GM23338 (cell line): ENCODE results near the gene AGPS. TPM values are rescaled to one million over a fixed set of nuclear protein-coding genes. Genes with fewer than 3 reads are reported as not detected.

Source experiments
- ATAC-seq: fragments of 200-7000 bp; cut with Tn5 transposase; 3 replicates; pipeline ENCODE4 v1.9.1; 2020
- DNase-seq: peaks from one replicate; pipeline ENCODE4 v3.0.0-alpha.2; 2015; ENCODE audit warnings: low spot score
- H2AFZ ChIP-seq: fragments of 200-600 bp; sonication (generic); 2 replicates; pipeline ENCODE4 v1.8.0; 2016; ENCODE audit warnings: antibody characterized with exemption, mild to moderate bottlenecking, moderate library complexity
- H3F3A ChIP-seq: fragments of 200-600 bp; sonication (generic); replicated peaks from 2 replicates; pipeline ENCODE4 v1.8.0; 2017; ENCODE audit warnings: antibody characterized with exemption, mixed run types, low read depth
- H3K27ac ChIP-seq: fragments of 200-600 bp; sonication (generic); 2 replicates; pipeline ENCODE4 v1.6.1; 2016; ENCODE audit warnings: low read depth
- H3K27me3 ChIP-seq: fragments of 200-600 bp; sonication (generic); 2 replicates; pipeline ENCODE4 v1.8.0; 2016; ENCODE audit warnings: mild to moderate bottlenecking, mixed run types, moderate library complexity; ENCODE audit not compliant: insufficient read depth
- H3K36me3 ChIP-seq: fragments of 200-600 bp; sonication (generic); 2 replicates; pipeline ENCODE4 v1.8.0; 2016; ENCODE audit warnings: mild to moderate bottlenecking; ENCODE audit not compliant: insufficient read depth
- H3K4me1 ChIP-seq: fragments of 200-600 bp; sonication (generic); 2 replicates; pipeline ENCODE4 v1.8.0; 2016; ENCODE audit warnings: mild to moderate bottlenecking, moderate library complexity; ENCODE audit not compliant: insufficient read depth
- H3K4me2 ChIP-seq: fragments of 200-600 bp; sonication (generic); 2 replicates; pipeline ENCODE4 v1.7.1; 2017; ENCODE audit warnings: mixed run types
- H3K4me3 ChIP-seq: fragments of 200-600 bp; sonication (generic); 2 replicates; pipeline ENCODE4 v1.6.1; 2016; ENCODE audit warnings: mixed run types
- H3K79me2 ChIP-seq: fragments of 200-600 bp; sonication (generic); replicated peaks from 2 replicates; pipeline ENCODE4 v1.8.0; 2017; ENCODE audit warnings: mild to moderate bottlenecking; ENCODE audit not compliant: insufficient read depth
- H3K9me2 ChIP-seq: fragments of 200-600 bp; sonication (generic); 2 replicates; pipeline ENCODE4 v1.8.0; 2017; ENCODE audit not compliant: insufficient read depth
- H4K20me1 ChIP-seq: fragments of 200-600 bp; sonication (generic); replicated peaks from 2 replicates; pipeline ENCODE4 v1.8.0; 2017; ENCODE audit warnings: mild to moderate bottlenecking; ENCODE audit not compliant: insufficient read depth
- H3K27ac Mint-ChIP-seq: 2 replicates; pipeline ENCODE4 v1.8.0; 2020; ENCODE audit warnings: inconsistent platforms, mild to moderate bottlenecking, moderate library complexity, mixed read lengths
- H3K27me3 Mint-ChIP-seq: 3 replicates; pipeline ENCODE4 v1.8.0; 2022; ENCODE audit warnings: low read depth, mild to moderate bottlenecking, moderate library complexity, mixed read lengths, inconsistent platforms; ENCODE audit not compliant: insufficient read depth, poor library complexity
- H3K36me3 Mint-ChIP-seq: 3 replicates; pipeline ENCODE4 v1.8.0; 2021; ENCODE audit warnings: low read depth, mild to moderate bottlenecking, inconsistent platforms, moderate library complexity, mixed read lengths
- H3K4me1 Mint-ChIP-seq: 3 replicates; pipeline ENCODE4 v1.8.0; 2020; ENCODE audit warnings: mild to moderate bottlenecking, inconsistent platforms, mixed read lengths
- H3K4me3 Mint-ChIP-seq: 3 replicates; pipeline ENCODE4 v1.8.0; 2021; ENCODE audit warnings: moderate library complexity, mild to moderate bottlenecking, inconsistent platforms, mixed read lengths
- H3K9me3 Mint-ChIP-seq: 3 replicates; pipeline ENCODE4 v1.8.0; 2020; ENCODE audit warnings: moderate library complexity, mild to moderate bottlenecking, inconsistent platforms, mixed read lengths
- CREB1 ChIP-seq: fragments of 250-450 bp; sonication (Bioruptor Pico); IDR thresholded peaks from 2 replicates; pipeline ENCODE4 v1.5.0; 2020; ENCODE audit warnings: low read depth, mild to moderate bottlenecking, moderate library complexity
- EZH2 ChIP-seq: fragments of 200-600 bp; sonication (generic); IDR thresholded peaks from one replicate; pipeline ENCODE4 v1.8.0; 2017; ENCODE audit warnings: antibody characterized with exemption, mild to moderate bottlenecking, low read depth; ENCODE audit not compliant: unreplicated experiment
- EZH2phosphoT487 ChIP-seq: fragments of 200-600 bp; sonication (generic); IDR thresholded peaks from one replicate; pipeline ENCODE4 v1.8.1; 2018; ENCODE audit warnings: antibody characterized with exemption; ENCODE audit not compliant: unreplicated experiment
- JUNB ChIP-seq: IDR thresholded peaks from one replicate; pipeline ENCODE4 v1.6.1; 2016; ENCODE audit warnings: antibody characterized with exemption; ENCODE audit not compliant: unreplicated experiment
- NANOG ChIP-seq: IDR thresholded peaks from 2 replicates; pipeline ENCODE4 v1.6.1; 2016; ENCODE audit warnings: antibody characterized with exemption, borderline replicate concordance
- POLR2AphosphoS5 ChIP-seq: IDR thresholded peaks from 2 replicates; pipeline ENCODE4 v1.6.1; 2016; ENCODE audit warnings: antibody characterized with exemption, low read depth
- STAT1 ChIP-seq: IDR thresholded peaks from one replicate; pipeline ENCODE4 v1.6.1; 2016; ENCODE audit warnings: antibody characterized with exemption; ENCODE audit not compliant: unreplicated experiment
- ZNF331 ChIP-seq: fragments of 250-450 bp; sonication (Bioruptor Pico); IDR thresholded peaks from 2 replicates; pipeline ENCODE4 v1.5.0; 2020; ENCODE audit warnings: low read depth, mild to moderate bottlenecking, moderate library complexity
- polyA plus RNA-seq: library from polyadenylated mRNA; unstranded; fragments of >200 nt; fragmentation: Nextera tagmentation; extraction: Ambion mirVana; gene quantifications from 2 replicates; pipeline ENCODE4 v1.2.1, GENCODE V29; 2016
- total RNA-seq: library from RNA; depleted of rRNA; stranded (reverse); fragments of >200 nt; shearing (Covaris generic); gene quantifications from 2 replicates; pipeline ENCODE4 v1.2.3, GENCODE V29; 2014
- TF ChIP-seq, protein P1 (sequence below): IDR thresholded peaks from one replicate; pipeline ENCODE4 v1.6.1; 2018; ENCODE audit warnings: antibody characterized with exemption; ENCODE audit not compliant: unreplicated experiment
- TF ChIP-seq, protein P2 (sequence below), 2 experiments: fragments of 200-600 bp in 1 of 2; sonication (generic) in 1 of 2; conservative IDR thresholded peaks; 2 replicates each; pipeline versions ENCODE4 v1.5.1 to v1.6.1; 2016 to 2017; ENCODE audit warnings: antibody characterized with exemption in 2 of 2, low read depth in 2 of 2, mild to moderate bottlenecking in 2 of 2, moderate library complexity in 1 of 2

AGPS gene
- total and polyA plus RNA-seq, 2 experiments from 2014 or later, result 14.6 to 73.2 TPM

DNA sequence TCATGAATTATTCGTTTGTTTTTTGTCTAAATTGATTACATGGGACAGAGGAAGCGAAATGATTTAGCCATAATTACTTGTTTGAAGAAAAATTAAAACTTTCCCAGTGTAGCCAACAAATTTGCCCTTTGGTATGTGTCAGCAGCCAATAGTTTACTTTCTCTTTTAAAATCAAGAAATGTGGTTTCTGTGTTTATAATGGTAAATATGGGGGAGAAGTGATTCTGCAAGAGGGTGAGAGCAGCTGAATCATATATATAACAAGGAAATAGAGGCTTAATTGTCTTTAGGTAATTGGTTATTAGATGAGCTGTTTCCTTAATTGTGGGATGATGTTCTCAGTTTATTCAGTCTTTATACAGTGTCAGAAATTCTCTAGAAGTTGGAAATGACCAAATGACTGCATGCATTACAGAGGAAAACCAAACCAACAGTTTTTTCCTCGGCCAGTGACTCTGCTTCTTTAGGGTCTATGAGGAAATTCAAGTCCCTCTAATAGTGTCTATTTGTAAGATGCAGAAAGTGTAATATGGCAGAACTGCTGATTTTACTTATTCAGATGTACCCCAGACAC, 132.9 kb downstream of the AGPS start:
- no peak for TF ChIP-seq ZNF331 (CRISPR knock-in tag)
- no peak for TF ChIP-seq EZH2phosphoT487
- H2AFZ ChIP-seq, result no peak overlapping the region
- no peak overlapping the region for H3K4me3 ChIP-seq
- no peak overlapping the region for H3K4me3 Mint-ChIP-seq
- H4K20me1 ChIP-seq, result no peaks in the 10 kb centered on the region
- no peak overlapping the region for H3K4me2 ChIP-seq
- 0 out of 3 replicates have a peak, but pooled peaks cover 2% of the 10 kb centered on the region for H3K36me3 Mint-ChIP-seq
- ATAC-seq (no peak), DNase-seq (no peak)
- peaks cover 49% of the 10 kb centered on the region for H3K4me1 ChIP-seq
- no peaks in the 10 kb centered on the region for H3F3A ChIP-seq
- peak overlapping the region; percentile 84 for H3K27ac Mint-ChIP-seq
- H3K27ac ChIP-seq, result peak overlapping the region; percentile 33; the same call in 1 of the 2 replicates
- no peaks in the 10 kb centered on the region for H3K79me2 ChIP-seq
- H3K9me3 Mint-ChIP-seq, result no peaks in the 10 kb centered on the region
- peaks cover 27% of the 10 kb centered on the region for H3K4me1 Mint-ChIP-seq
- no peaks in the 10 kb centered on the region for H3K36me3 ChIP-seq
- no peaks in the 10 kb centered on the region for H3K9me2 ChIP-seq
- H3K27me3 Mint-ChIP-seq, result no peaks in the 10 kb centered on the region
- H3K27me3 ChIP-seq, result no peaks in the 10 kb centered on the region

DNA sequence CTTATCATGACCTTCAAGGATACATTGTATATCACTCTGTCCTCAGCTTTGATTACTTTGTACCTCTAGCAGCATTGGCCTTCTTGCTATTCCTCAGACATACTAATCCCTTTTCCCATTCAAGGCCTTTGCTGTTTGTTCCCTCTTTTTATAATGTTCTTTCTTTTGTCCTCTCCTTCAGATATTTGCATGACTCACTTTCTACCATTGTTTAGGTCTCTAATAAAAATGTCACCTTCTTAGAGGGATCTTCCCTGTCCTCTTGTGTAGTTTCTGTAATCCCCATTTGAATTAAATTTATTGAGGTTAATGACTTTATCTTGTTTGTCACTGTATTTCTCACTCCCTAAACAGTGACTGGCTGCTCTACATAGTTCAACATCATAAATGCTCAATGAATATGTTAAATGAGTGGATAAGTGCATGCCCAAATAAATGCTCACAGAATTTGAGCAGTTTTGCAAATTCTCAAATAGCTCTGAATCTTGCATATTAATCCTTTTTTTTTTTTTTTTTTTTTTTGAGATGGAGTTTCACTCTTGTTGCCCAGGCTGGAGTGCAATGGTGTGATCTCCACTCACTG, 135.9 kb downstream of the AGPS start:
- Mint-ChIP-seq H3K9me3 (no peaks in the 10 kb centered on the region), H3K27ac (peak overlapping the region; percentile 31; the same call in 1 of the 2 replicates), H3K4me1 (peaks cover 27% of the 10 kb centered on the region), H3K4me3 (no peak overlapping the region), H3K27me3 (no peaks in the 10 kb centered on the region), H3K36me3 (0 out of 3 replicates have a peak, but pooled peaks cover 2% of the 10 kb centered on the region)
- no peaks in the 10 kb centered on the region for H3K9me2 ChIP-seq
- no peak overlapping the region for H3K4me3 ChIP-seq
- H2AFZ ChIP-seq, result no peak overlapping the region
- peak overlapping the region; percentile 1; the same call in 1 of the 2 replicates for H3K27ac ChIP-seq
- H3K4me1 ChIP-seq, result peaks cover 52% of the 10 kb centered on the region
- H3K36me3 ChIP-seq, result no peaks in the 10 kb centered on the region
- H3F3A ChIP-seq, result no peaks in the 10 kb centered on the region
- H3K79me2 ChIP-seq, result no peaks in the 10 kb centered on the region
- ATAC-seq (no peak), DNase-seq (no peak)
- no peaks in the 10 kb centered on the region for H4K20me1 ChIP-seq
- no peak overlapping the region; the same call in 1 of the 2 replicates for H3K4me2 ChIP-seq
- H3K27me3 ChIP-seq, result no peaks in the 10 kb centered on the region
- TF ChIP-seq ZNF331 (CRISPR knock-in tag) (no peak), STAT1 (no peak), POLR2AphosphoS5 (no peak), JUNB (no peak), NANOG (no peak), EZH2 (no peak), CREB1 (CRISPR knock-in tag) (no peak)
- TF ChIP-seq, protein P1, sequence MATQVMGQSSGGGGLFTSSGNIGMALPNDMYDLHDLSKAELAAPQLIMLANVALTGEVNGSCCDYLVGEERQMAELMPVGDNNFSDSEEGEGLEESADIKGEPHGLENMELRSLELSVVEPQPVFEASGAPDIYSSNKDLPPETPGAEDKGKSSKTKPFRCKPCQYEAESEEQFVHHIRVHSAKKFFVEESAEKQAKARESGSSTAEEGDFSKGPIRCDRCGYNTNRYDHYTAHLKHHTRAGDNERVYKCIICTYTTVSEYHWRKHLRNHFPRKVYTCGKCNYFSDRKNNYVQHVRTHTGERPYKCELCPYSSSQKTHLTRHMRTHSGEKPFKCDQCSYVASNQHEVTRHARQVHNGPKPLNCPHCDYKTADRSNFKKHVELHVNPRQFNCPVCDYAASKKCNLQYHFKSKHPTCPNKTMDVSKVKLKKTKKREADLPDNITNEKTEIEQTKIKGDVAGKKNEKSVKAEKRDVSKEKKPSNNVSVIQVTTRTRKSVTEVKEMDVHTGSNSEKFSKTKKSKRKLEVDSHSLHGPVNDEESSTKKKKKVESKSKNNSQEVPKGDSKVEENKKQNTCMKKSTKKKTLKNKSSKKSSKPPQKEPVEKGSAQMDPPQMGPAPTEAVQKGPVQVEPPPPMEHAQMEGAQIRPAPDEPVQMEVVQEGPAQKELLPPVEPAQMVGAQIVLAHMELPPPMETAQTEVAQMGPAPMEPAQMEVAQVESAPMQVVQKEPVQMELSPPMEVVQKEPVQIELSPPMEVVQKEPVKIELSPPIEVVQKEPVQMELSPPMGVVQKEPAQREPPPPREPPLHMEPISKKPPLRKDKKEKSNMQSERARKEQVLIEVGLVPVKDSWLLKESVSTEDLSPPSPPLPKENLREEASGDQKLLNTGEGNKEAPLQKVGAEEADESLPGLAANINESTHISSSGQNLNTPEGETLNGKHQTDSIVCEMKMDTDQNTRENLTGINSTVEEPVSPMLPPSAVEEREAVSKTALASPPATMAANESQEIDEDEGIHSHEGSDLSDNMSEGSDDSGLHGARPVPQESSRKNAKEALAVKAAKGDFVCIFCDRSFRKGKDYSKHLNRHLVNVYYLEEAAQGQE, result no peak
- TF ChIP-seq, protein P2, sequence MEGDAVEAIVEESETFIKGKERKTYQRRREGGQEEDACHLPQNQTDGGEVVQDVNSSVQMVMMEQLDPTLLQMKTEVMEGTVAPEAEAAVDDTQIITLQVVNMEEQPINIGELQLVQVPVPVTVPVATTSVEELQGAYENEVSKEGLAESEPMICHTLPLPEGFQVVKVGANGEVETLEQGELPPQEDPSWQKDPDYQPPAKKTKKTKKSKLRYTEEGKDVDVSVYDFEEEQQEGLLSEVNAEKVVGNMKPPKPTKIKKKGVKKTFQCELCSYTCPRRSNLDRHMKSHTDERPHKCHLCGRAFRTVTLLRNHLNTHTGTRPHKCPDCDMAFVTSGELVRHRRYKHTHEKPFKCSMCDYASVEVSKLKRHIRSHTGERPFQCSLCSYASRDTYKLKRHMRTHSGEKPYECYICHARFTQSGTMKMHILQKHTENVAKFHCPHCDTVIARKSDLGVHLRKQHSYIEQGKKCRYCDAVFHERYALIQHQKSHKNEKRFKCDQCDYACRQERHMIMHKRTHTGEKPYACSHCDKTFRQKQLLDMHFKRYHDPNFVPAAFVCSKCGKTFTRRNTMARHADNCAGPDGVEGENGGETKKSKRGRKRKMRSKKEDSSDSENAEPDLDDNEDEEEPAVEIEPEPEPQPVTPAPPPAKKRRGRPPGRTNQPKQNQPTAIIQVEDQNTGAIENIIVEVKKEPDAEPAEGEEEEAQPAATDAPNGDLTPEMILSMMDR (conservative IDR thresholded peaks at IDR 0.05; ENCODE audit: low read depth in 2 of 2), result no peak
